HG02852 (cell line): ENCODE data around the gene LCN10.

Experiments
- ATAC-seq: cut with Tn5 transposase; IDR thresholded peaks from one replicate; pipeline ENCODE4 v1.9.1; 2021; ENCODE audit warnings: mild to moderate bottlenecking, moderate library complexity; ENCODE audit not compliant: unreplicated experiment

The LCN10 gene

GRCh38 chr9:136740491-136740890 lies 2.2 kb downstream of the LCN10 start:
- ATAC-seq = no peak

- no peak for ATAC-seq
Observed at GRCh38 chr9:136740069-136740468, 2.7 kb downstream of the LCN10 start.

- no peak for ATAC-seq
Observed at GRCh38 chr9:136739509-136739908, 3.2 kb downstream of the LCN10 start.

- no peak for ATAC-seq
Observed at GRCh38 chr9:136738960-136739359, 3.8 kb downstream of the LCN10 start.

GRCh38 chr9:136735812-136736480 lies 6.8 kb downstream of the LCN10 start:
- ATAC-seq = no peak

GRCh38 chr9:136734837-136735496 lies 7.8 kb downstream of the LCN10 start:
- ATAC-seq = no peak

GRCh38 chr9:136733611-136734010 lies 9.1 kb downstream of the LCN10 start:
- ATAC-seq = no peak

GRCh38 chr9:136732444-136733178 lies 10.1 kb downstream of the LCN10 start:
- no peak for ATAC-seq

GRCh38 chr9:136729926-136730325 lies 12.8 kb downstream of the LCN10 start:
- no peak for ATAC-seq

GRCh38 chr9:136729144-136729543 lies 13.6 kb downstream of the LCN10 start:
- no peak for ATAC-seq

- ATAC-seq = peak; percentile 14
Observed at GRCh38 chr9:136728548-136729123, 14.1 kb downstream of the LCN10 start.

GRCh38 chr9:136728080-136728547 lies 14.6 kb downstream of the LCN10 start:
- ATAC-seq = peak; percentile 57

- ATAC-seq = no peak
Observed at GRCh38 chr9:136726631-136727191, 16.0 kb downstream of the LCN10 start.

- ATAC-seq = no peak
Observed at GRCh38 chr9:136726118-136726517, 16.6 kb downstream of the LCN10 start.

GRCh38 chr9:136725612-136726011 lies 17.1 kb downstream of the LCN10 start:
- ATAC-seq = no peak

GRCh38 chr9:136724772-136725171 lies 18.0 kb downstream of the LCN10 start:
- ATAC-seq = no peak

GRCh38 chr9:136723989-136724388 lies 18.8 kb downstream of the LCN10 start:
- no peak for ATAC-seq

- ATAC-seq = no peak
Observed at GRCh38 chr9:136723362-136723976, 19.3 kb downstream of the LCN10 start.

- no peak for ATAC-seq
Observed at GRCh38 chr9:136722969-136723356, 19.8 kb downstream of the LCN10 start.

- ATAC-seq = no peak
Observed at GRCh38 chr9:136722093-136722968, 20.4 kb downstream of the LCN10 start.
